Choroid plexus epithelial cell (primary cell): ENCODE results near the gene OR2M5.

Source experiments
- DNase-seq: peaks from one replicate; pipeline ENCODE4 v3.0.0-alpha.2; 2010; ENCODE audit warnings: low read depth
- H3K4me3 ChIP-seq: 2 replicates; pipeline ENCODE4 v1.5.1; 2011; ENCODE audit warnings: low read depth, mild to moderate bottlenecking, control low read depth, low read length, moderate library complexity
- TF ChIP-seq, protein P1 (sequence below): conservative IDR thresholded peaks from 2 replicates; pipeline ENCODE4 v1.5.1; 2011; ENCODE audit warnings: low read depth, mild to moderate bottlenecking, control low read depth, inconsistent platforms, low read length, moderate library complexity

Gene OR2M5

GRCh38 chr1:248140846-248141245, 4.1 kb upstream of the OR2M5 start:
- no peak for DNase-seq
- TF ChIP-seq, protein P1, sequence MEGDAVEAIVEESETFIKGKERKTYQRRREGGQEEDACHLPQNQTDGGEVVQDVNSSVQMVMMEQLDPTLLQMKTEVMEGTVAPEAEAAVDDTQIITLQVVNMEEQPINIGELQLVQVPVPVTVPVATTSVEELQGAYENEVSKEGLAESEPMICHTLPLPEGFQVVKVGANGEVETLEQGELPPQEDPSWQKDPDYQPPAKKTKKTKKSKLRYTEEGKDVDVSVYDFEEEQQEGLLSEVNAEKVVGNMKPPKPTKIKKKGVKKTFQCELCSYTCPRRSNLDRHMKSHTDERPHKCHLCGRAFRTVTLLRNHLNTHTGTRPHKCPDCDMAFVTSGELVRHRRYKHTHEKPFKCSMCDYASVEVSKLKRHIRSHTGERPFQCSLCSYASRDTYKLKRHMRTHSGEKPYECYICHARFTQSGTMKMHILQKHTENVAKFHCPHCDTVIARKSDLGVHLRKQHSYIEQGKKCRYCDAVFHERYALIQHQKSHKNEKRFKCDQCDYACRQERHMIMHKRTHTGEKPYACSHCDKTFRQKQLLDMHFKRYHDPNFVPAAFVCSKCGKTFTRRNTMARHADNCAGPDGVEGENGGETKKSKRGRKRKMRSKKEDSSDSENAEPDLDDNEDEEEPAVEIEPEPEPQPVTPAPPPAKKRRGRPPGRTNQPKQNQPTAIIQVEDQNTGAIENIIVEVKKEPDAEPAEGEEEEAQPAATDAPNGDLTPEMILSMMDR: no peak
- H3K4me3 ChIP-seq: no peak overlapping the region

DNA sequence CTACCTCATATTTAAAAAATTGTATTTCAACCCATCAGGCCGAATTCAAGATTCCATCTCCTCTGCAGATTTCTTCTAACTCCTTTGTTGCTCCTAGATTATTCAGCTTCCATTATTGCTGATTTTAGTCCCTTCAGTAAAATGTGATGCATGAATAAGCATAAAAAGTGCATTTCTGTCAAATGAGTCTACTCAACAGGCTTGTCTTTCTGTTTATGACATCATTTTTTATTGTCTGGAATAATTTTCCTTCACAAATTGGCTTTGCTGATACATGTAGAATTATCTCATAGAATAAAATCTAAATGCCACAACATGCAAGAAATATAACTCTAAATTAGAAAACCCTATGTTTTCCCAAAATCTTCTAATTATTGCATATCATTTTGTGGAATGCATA, 1.6 kb upstream of the OR2M5 start:
- TF ChIP-seq, protein P1: no peak
- no peak for DNase-seq

DNA sequence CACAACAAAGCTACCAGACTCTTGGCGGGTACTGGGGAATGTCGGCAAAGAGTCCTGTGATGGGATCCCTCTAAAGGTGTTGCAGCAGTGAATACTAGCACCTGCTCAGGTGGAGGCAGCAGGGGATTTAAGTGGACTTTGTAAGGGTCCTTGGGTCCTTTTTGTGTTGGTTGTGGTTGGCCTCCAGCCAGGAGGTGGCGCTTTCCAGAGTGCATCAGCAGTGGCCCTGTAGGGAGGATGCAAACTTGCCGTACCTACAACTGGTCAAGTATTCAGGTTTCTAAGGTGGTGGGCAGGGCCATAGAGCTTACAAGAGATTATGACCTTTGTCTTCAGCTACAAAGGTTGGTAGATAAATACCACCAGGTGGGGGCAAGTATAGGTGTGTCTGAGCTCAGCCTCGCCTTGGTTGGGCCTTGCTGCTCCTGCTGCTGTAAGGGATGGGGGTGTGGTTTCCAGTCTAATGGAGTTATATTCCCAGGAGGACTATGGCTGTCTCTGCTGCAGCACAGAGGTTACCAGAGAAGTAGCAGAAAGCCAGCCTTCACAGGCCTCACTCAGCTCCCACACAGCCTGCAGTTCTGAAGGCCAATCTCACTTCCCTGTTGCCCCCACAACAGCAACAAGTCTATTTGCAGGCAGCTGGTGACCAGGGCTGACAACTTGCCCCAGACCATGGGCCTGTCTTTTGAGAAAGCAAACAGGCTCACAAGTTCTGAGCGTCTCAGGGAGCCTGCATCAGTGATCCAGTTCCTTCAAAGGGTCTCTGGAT, 7.3 kb downstream of the OR2M5 start:
- no peak overlapping the region for H3K4me3 ChIP-seq
- TF ChIP-seq, protein P1: no peak
- no peak for DNase-seq

More for the DNA sequence above, 1.6 kb upstream of the OR2M5 start:
- H3K4me3 ChIP-seq: no peak overlapping the region

DNA sequence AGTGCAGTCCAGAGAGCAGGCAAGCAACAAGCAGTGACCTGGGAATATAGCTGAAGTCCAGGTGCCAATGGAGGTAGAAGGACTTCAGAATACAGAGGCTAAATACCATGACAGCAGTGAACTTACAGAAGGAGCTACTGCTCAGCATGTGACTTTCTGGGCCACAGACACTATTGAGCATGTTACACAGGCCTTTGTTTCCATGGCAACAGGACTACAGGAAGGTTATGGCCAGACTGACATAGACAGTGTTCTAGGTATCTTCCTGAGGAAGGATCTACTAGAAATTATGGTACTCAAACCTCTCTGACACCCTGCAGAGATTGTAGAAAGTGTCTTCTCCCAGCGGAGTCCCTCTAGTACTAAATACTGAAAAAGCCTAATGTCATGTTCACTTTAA, 11.0 kb downstream of the OR2M5 start:
- no peak for DNase-seq
- TF ChIP-seq, protein P1: no peak
- no peak overlapping the region for H3K4me3 ChIP-seq

- H3K4me3 ChIP-seq: no peak overlapping the region
- no peak for DNase-seq
- TF ChIP-seq, protein P1: no peak
These were observed 13.8 kb downstream of the OR2M5 start for GRCh38 chr1:248158758-248159157.

DNA sequence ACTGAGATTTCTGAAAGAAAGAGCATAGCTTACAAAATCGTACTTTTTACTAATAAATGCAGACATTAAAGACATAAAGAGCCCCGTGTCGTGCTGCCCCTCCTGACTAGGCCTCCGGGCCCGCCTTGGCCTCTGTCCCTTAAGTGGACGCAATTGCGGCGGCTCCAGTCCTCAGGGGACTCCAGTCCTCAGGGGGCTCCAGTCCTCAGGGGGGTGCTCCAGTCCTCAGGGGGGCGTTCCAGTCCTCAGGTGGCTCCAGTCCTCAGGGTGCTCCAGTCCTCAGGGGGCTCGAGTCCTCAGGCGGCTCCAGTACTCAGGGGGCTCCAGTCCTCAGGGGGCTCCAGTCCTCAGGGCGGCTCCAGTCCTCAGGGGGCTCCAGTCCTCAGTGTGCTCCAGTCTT, 19.1 kb downstream of the OR2M5 start:
- no peak overlapping the region for H3K4me3 ChIP-seq
- TF ChIP-seq, protein P1: no peak
- no peak for DNase-seq

DNA sequence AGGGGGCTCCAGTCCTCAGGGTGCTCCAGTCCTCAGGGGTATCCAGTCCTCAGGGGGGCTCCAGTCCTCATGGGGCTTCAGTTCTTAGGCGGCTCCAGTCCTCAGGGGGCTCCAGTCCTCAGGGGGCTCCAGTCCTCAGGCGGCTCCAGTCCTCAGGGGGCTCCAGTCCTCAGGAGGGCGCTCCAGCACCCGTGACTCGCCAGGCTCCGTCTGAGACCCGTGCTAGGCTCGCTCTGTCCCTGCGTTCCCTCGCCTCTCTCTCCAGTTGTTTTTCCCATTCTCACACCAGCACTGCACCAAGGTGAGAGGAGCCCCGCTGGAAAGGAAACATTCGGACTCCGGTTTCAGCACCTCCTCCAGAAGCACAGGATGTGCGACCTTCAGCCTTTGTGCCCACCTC, 20.2 kb downstream of the OR2M5 start:
- DNase-seq: no peak
- TF ChIP-seq, protein P1: no peak
- no peak overlapping the region for H3K4me3 ChIP-seq
